ENCODE measurements around the gene TBC1D8.

TBC1D8 gene

DNA sequence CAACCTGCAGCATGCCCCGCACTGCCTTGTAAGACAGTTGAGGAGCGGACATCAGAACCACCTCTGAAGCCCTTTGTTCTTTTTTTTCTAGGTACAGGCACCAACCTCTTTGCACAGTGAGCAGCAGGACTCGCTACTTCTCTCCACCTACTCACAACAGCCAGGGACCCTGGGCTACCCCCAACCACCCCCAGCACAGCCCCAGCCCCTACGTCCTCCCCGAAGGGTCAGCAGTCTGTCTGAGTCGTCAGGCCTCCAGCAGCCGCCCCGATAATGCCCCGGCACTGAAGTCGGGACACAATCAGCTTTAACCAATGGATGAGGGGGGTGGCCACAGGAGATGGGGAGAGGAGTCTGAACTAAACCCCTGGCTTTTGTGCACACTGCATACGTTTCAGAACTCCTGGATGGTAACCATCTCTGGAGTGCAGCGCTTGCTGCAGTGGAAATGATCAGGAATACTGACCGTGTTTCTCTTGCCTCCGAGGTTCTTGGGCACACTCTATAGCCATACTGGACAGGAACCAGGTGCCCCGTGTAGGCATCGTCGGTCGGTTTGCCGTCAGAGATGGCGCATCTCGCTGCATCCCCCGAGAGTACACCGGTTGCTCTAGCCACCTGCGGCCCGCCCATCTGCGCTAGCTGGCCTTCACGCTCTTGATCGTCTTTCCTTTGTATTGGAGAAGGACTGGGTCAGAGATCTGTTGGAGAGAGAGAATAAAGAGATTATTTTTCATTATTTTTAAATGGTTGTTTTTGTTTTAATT is 155.7 kb downstream of the TBC1D8 start:
- no peak for DNase-seq

DNA sequence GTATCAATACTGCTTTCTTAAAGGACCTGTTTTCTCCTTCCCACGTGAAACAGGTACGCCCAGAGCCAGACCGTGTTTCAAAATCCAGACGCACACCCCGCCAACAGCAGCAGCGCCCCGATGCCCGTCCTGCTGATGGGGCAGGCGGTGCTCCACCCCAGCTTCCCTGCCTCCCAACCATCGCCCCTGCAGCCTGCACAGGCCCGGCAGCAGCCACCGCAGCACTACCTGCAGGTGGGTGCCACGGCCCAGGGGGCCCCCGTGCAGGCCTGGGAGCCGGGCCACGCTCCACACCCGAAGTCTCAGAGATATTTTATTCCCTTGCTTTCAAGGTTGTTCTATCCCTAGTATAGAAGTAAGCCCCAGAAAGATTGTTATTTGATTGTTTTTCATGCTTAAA is 157.9 kb downstream of the TBC1D8 start:
- no peak for DNase-seq

DNA sequence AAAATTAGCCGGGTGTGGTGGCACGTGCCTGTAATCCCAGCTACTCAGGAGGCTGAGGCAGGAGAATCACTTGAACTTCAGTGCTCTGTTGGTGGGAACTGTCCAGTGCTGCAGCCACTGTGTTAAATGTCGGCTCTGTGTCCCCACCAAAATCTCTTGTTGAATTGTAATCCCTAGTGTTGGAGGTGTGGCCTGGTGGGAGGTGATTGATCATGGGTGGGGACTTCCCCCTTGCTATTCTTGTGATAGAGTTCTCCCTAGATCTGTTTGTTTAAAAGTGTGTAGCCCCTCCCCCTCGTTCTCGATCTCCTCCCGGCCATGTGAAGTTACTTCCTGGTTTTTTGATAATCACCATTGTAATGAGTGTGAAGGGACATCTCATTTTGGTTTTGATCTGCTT is 158.9 kb downstream of the TBC1D8 start:
- DNase-seq, result no peak

DNA sequence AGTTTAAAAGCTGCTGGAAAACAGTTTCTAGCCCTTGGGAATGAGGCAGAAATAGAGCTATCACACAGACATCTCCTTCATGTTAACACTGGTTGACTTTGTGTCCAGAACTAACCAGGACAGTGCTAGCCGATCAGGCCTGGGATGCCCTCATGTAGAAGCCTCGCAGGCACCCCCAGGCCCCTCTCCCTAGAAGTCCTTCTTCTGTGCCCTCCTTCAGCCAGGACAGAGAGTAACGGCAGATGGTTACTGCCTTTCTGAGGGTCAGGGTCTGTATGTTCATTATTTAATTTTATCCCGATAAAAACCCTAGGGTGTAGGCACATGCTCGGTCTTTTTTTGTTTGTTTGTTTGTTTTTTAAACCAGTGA is 159.8 kb downstream of the TBC1D8 start:
- DNase-seq, result no peak

DNA sequence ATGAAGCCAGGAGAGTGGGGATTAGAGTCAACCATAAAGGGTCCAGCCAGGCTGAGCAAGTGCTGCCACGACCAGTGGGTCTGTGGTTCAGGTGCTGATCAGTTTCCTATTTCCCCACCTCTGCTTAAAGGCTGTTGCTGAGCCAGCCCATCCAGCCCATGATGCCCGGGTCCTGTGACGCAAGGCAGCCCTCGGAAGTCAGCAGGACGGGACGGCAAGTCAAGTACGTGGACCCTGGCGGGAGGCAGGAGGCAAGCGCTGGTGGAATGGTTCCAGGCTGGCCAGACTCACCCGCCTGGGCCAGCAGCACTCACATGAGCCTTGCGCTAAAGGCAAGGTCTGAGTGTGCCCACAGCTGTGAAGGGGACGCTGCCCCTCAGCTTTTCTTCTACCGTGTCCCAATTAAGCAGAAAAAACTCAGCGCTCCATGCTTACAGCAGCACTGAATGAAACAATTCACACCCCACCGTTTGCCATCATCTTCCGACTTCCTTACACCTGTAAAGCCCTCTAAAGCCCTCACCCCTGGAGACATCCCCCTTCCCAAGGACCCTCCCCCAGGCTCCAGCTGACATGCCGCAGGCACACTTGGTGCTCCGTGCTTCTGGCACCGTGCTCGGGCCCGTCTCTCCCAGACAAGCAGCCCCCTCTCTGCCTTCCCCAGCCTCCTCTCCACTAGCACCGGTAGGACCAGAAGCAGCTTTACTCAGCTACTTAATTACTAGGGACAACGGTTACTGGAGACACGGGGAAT is 160.4 kb downstream of the TBC1D8 start:
- no peak for DNase-seq

DNA sequence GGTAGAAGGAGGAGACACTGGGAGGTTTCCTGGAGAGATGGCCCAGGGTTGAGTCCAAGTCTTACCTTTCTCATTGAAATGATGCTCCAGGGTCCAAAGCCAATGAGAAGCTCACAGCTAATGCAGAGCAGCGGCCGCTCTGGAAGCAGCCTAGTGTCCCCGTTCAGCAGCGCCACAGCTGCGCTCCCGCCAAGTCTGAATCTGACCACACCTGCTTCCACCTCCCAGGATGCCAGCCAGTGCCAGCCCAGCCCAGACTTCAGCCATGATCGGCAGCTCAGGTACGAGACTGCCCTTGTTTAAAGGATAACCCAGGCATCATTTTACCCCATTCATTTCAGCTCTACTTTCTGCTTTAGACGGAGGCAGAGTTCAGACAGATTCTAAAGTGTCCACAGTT is 161.0 kb downstream of the TBC1D8 start:
- no peak for DNase-seq

DNA sequence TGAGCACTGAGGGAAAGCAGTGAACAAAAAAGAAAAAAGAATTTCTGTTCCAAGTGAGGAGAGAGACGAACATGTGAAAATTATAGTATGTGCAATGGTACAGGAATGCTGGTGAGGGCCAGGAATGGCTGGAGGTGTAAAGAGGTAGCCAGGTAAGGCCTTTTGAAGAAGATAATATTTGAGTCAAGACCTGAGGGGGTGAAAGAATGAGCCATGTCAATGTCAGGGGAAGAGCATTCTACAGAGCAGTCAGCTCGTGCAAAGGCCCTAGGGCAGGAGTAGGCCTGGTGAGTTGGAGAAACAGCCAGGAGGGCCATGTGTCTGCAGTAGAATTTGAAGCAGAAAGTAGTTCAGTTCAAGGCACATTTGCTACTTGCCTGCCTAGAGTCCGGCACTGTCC is 161.5 kb downstream of the TBC1D8 start:
- DNase-seq, result no peak

DNA sequence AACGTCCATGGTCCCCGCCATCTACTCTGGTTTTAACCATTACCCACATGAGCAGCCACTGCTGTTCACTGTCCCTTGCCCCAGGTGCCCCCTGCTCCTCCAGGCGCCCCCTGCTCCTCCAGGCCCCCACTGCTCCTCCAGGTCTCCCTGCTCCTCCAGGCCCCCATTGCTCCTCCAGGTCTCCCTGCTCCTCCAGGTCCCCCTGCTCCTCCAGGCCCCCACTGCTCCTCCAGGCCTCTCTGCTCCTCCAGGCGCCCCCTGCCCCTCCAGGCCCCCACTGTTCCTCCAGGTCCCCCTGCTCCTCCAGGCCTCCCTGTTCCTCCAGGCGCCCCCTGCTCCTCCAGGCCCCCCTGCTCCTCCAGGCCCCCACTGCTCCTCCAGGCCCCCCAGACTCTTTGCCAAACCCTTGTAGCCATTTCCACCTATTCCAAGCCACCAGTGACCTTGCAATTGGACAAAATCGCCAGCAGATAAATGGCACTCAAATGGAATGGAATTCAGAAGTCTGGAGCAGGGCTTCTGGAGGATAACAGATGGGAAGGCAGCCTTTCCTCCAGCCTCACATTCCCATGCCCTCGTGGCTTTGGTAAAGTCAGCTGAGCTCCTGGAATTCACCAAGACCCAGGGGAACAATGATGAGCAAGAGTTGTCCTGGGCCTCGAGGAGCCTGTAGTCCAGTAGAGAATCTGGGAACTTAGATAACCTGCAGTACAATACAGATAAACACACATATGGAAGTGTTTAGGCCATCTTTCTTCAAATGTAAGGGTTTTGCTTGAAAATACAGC is 162.4 kb downstream of the TBC1D8 start:
- no peak for DNase-seq

DNA sequence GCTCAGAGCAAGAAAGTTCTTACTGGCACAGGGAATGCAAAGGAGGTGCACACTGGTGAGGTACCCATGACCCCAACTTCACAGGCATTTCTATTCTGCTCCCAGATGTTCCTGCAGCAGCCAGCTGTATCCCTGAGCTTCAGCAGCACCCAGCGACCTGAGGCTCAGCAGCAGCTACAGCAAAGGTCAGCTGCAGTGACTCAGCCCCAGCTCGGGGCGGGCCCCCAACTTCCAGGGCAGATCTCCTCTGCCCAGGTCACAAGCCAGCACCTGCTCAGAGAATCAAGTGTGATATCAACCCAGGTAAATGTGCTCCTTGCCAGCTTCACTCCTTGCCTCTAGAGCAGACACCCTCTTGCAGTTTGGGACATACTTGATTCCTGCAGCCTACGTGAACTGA is 163.2 kb downstream of the TBC1D8 start:
- no peak for DNase-seq

DNA sequence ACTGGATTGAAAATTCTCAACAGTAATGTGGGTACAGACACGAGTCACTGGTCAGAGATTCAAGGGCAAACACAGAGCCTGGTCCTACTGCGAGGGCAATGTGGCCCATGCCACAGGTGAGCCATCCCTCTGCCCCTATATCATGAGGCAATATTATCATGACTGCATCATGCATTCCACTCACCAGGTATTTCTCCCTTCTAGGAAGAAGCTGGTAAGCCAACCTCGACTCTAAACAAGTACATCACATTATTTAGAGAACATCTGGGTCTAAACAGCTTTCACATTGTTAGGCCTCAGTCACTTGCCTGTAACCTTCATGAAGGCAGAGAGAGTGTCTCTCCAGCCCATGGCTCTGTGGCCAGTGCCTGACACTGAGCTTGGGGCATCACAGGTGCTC is 163.6 kb downstream of the TBC1D8 start:
- no peak for DNase-seq

DNA sequence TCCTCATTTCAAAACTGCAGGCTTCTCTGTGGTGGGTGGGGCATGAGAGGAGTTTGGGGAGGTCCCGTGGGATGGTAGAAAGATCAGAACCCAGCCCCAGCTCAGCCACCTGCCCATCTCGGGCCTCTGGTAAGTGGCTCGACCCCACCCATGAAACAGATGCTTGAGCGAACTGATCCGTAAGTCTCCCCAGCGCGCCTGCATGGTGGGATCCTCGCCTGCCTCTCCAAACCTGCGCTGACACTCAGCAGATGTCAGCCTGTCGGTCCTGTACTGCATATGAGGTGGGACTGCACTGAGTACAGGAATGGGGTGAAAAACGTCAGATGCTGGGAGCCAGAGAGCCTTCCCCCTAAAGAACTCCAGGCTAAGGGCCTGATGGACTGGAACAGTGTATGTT is 165.0 kb downstream of the TBC1D8 start:
- no peak for DNase-seq

DNA sequence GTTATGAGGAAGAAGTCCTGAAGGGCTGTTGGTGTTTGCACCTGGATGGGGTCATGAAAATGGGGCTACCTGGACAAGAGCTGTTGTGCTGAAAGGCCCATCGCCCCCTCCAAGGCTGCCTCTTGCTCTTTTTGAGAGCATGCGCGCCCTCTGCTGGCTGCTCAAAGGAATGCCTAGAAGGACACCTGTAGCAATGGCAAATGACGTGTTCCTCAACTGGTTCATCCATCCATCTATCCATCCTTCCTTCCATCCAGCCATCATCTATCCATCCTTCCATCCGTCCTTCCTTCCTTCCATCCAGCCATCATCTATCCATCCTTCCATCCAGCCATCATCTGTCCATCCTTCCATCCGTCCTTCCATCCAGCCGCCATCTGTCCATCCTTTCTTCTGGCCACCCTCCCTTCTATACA is 166.3 kb downstream of the TBC1D8 start:
- peak; percentile 80 for DNase-seq

DNA sequence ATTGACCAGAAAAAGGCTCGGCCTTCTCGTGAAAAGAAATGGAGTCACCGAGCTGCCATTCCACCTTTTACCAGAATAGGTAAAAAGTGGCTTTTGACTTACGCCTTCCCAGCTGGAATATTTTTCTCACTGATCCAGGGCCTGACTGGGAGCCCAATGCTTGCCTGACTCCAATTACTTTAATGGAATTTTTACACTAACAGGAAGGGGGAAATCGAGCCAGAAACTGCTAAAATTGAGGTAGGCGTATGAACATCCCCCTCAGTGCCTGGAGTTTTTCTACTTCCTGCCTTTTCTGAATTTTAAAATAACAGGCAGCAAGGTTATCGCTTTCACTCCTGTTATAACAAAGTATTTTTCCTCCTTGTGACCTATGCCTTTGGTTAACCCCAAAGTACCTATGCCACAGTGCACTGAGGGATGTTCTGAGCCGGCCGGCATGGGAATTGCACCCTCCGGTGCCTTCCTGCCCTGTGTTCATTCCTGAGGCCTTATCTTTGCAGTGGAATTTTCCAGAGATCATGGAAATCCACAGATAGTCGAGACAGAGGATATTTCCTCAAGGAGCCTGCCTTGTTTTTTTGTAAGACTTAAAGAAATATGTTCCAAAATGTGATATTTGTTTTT is 167.4 kb downstream of the TBC1D8 start:
- DNase-seq, result no peak

DNA sequence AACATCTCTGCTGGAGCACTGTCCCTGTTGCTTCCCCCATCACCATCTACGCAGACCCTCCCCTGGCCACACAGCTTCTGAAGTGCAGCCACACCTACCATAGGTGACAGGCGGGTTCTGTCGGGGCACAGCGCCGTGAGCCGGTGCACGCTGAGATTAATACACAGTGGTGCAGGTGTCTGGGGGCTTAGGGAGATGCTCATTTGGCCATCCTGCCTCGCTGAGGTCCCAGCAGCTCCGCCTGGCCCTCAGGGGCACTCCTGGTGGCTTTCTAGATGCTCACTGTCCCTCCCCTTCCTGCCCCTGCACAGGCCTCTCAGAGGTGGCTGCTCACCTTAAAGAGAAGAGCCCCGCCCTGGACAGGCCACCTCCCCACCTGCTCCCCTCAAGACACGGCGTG is 168.0 kb downstream of the TBC1D8 start:
- DNase-seq, result no peak

DNA sequence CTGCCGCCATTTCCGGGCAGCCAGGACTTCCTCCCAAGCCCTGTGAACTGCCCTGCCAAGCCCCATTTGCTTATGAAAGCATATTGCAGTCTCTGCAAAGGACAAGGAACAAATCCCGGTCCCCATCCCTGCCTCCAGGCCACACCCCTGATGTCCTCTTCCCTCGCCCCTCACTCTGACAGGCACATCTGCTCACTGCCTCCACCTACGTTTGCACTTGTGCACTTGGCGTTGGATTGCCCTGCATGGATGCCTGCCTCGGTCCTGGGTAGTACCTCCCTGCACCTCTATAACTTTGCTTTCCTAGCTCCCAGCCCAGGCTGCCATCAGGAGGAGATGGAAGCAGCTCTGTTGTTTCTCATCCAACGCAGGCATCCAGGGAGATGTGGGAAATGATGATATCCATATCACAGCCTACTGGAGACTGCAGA is 168.7 kb downstream of the TBC1D8 start:
- no peak for DNase-seq

DNA sequence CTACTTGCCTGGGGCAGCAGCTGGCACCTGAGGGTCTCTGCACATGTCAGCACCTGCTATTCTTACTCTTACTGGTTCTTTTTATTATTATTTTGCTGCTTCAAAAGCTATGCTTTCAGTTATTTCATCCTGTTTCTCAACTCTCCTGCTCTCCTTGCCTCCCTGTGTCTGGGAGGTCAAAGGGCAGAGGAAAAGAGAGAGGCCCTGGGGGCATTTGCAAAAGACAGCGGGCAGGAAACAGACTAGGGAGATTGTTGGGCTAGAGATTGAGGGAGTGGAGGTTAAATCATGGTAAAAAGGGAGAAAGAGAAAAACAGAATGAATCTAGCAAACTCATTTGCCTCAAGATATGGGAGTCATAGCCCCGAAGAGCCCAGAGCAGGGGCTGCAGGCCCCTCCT is 170.2 kb downstream of the TBC1D8 start:
- no peak for DNase-seq

DNA sequence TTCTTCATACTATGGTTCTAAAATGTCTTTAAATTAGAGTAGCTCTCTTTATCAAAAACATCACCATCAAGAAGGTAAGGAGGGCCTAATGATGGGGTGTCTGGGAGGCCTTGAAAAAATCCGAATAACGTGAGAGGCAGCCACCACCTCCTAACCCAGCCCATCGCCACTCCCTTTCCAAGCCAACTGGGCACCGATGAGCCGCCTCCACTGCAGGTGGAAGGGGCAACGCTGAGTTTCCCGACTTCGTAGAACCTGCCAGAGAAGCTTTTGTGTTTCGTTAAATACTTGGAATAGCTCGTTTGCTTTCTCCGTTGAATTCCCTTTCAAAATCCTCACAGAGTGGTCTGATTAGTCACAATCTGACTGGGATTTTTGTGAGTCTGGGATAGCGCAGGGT is 171.1 kb downstream of the TBC1D8 start:
- DNase-seq, result no peak

DNA sequence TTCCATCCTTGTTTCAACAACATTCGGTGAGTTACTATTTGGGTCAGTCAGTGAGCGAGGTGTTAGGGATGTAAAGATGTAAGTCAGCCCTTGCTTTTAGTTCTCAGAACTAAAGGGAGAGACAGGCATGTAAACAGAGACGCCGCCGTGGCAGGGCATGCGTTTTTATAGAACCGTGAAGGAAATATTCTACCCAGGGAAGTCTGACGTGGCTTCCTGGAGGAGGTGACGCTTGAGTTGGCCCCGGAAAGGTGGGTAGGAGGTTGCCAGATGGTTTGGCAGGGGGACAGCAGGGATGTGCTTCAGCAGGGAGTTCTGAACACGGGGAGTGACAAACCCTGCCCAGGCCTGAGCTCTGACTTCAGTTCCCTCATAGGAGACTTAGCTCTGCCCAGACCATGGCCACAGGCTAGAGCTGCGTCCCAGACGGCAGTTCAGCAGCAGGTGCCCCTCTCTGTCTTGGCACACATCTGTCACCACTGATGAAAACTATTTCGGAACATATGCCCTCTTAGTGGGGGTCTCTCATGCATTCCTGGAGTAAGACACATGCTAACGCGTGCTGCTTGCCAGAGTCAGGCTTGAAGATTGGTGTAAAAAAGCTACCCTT is 172.5 kb downstream of the TBC1D8 start:
- DNase-seq, result no peak

DNA sequence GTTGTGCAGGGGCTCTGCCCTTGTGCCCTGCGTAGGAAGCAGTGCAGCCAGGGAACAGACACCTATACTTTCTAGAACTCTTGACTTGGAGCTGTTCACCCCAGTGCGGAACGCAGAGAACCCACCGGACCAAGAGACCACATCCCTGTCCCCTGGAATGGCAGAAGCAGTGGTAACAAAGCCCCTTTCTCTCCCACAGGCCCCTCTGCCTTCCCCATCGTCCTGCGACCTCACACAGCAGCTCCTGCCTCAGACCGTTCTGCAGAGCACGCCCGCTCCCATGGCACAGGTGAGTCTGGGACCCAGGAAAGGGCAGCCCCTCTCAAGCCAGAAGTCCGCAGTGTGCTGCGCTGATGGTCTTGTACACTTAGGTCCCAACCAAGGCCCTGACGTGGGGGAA is 173.7 kb downstream of the TBC1D8 start:
- DNase-seq, result no peak

DNA sequence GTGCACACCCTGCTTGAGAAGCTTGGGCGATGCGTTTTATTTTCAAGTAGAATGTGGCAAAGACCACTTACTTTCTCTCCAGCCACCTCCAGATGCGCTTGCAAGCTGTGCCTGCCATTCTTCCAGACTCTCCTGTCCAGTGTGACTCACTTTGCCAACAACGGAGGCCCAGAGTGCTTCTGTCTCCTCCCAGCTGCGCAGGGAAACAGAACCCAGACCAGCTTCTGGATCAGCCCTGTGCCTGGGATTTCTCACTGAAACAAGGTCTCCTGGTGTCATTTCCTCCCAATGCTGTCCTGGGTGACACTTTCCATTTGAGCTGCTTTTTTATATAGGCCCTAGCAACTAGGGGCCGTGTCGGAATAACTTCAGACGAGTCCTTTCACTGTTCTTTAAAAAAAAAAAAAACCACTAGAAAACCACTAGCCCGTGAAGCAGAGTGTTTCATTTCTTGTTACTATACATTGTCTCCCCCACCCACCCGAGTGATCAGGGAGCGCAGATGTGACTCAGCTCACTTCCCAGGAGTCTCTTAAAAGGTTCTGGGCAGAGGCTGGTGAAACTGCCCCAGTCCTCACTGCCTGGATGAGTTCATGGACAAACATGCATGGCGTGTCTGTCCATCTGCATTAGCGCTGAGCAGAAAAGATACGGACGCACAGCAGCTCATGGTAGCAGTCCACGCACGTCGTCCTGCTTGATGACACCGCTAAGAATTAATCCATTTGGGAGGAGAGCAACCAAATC is 174.4 kb downstream of the TBC1D8 start:
- no peak for DNase-seq

DNA sequence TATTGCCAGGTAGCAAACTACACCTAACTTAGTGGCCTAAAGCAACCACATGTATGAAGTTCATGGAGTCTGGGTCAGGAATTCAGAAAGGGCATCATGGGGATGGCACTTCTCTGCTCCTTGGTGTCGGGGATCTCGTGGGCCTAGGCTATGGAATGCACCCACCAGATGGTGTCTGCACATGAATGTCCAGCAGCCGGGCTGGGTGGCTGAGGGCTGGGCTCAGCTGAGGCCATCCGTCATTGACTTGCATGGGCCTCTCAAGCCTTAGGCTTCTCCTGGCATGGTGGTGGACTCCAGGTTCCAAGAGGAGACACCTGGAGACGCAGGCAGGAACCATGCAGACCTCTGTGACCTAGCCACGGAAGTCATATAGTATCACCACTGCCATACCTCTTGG is 175.1 kb downstream of the TBC1D8 start:
- no peak for DNase-seq

DNA sequence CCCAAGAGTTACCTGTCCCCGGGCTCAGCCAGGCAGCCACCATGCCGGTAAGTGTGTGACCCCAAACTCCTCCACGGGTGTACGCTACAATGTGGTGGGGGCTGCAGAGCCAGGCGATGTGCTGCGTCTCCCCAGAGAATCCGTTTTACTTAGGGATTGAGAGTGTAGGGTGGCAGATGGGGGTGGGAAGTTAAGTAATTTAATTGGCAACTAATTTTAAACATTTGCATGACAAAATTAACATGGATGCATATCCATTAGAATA is 175.7 kb downstream of the TBC1D8 start:
- DNase-seq, result no peak

Measured in activated naive CD4-positive, alpha-beta T cell treated with anti-CD3 and anti-CD28 coated beads, Interleukin-2, amount 50 U/mL, for 16 hours (primary cell).